GM18867 (cell line): ENCODE results near the gene UBL3.
A peak's percentile ranks its signal among the peaks of the same experiment; 100 is the strongest.

Experiments
- ATAC-seq: cut with Tn5 transposase; IDR thresholded peaks from one replicate; pipeline ENCODE4 v1.9.1; 2021; ENCODE audit warnings: mild to moderate bottlenecking, moderate library complexity; ENCODE audit not compliant: unreplicated experiment

The UBL3 gene, protein sequence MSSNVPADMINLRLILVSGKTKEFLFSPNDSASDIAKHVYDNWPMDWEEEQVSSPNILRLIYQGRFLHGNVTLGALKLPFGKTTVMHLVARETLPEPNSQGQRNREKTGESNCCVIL

DNA sequence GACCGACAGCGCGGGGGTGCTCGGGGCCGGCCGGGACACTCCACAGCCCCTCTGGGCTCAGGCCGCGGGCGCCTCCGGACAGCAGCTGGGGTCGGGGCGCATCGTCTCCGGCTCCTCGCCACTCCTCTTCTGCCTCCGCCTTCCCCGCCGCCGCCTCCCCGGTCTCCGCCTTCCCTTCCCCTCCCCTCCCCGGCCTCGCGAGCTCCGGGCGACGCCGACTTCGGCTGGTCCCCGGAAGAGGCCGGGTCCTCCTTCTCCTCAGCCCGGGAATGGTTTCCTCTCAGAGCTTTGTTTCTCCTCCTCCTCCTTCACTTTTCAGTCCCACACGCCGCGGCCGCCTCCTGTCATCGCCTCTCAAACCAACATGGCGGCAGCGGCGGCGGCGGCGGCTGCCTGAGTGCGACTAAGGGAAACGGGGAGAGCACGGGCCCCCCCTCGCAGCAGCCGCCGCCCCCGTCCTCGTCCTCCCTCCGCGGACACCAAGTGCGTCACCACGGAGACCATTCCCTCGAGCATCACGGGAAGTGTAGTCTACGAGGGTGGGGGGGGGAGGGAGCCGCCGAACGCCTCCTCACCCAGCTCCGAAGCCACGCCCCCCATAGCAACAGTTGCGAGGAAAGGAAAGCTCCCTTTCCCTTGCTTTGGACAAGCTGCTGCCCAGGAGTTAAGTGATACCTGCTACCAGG is at the start of gene UBL3:
Gene UBL3, minus strand, starts transcription at position 405 of the 686 bp plus-strand sequence. CDS start 1,079 bp downstream, outside the sequence.
- ATAC-seq = peak; percentile 91

DNA sequence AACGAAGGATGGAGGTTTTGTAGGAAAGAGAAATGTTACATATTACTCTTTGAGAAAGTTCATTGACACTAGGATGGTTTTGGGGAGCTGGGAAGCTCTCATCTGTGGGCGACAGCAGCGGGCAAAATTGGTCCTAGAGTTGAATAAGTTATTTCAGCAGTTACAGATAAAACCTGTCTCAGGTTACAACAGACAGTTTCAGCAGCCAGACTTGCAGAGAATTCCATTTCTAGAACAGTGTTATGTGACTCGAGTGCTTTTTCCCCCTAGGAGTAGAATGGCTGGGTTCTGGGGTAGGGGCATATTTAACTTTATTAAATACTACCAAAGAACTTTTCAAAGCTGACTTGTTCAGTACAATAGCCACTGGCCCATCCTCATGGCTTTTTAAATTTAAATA is 46.7 kb upstream of the UBL3 start:
- no peak for ATAC-seq

DNA sequence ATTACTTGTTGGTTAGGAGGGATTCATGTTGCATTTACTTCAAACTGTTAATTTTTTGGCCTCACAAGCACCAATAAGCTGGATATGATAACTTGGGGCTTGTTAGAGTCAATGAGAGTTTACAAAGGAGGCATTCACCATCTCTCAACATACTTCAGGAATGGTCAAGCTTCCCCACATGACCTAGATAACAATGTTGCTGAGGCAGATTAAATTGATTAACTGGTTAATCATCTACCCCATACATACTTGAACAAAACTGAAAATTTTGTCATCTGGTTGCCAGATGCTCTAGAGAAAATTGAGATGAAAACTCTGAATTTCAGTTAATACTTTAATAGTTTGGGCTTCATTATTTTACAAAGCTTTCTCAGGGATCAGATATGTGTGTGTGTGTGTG is 43.0 kb upstream of the UBL3 start:
- no peak for ATAC-seq

DNA sequence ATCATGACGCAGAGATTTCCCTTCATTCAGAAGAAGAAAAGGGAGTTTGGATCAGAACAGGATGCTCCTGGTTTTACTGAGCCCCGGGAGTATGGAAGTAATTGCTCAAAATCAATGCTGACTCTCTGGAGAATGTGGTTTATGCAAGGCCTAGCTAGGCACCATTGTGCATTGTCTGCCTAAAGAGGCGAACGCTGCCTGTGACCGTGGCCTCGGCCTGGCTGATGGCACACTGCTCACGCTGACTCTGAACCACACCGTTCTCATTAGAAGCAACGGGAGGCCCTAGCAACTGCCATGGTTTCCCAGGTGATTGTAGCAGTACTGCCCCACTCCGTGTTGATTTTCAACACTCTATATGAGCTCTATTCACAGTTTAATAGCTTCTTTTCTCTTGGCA is 41.7 kb upstream of the UBL3 start:
- no peak for ATAC-seq

DNA sequence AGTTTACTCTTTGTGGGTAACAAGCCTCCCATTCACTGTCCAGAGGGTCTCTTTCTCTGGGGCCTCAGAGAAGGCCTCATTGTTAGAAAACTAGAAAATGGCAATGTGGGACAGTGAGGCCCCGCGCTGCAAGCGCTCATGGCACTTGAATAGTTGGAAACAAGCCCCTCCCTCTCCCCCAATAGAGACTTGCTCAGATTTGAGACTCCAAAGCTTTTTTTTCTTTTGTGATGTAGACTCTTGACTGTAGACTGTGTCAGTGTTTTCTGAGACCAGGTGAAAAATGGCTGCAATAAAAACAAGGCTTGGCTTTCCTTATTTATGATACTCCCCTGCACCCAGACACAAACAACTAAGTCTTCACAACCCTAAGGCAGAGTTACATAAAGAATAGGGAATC is 38.7 kb upstream of the UBL3 start:
- ATAC-seq = no peak

DNA sequence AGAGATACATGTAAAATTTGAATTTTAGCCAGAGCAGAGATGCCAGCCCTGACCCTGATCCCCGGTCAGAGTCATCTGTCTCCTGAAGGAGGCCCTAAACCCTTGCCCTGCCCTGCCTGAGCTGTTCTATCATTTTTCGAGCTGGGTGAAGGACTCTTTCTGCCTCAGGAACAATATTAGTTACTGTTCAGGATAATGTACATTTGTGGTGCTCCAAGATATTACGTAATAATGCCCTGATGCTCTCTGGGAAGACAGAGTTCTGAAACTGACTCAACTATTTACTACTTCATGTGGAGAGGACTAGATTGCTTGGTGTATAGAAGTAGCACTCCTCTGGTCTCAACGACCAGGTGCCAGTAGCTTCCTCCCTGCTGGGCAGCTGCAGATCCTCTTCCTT is 37.9 kb upstream of the UBL3 start:
- ATAC-seq = no peak

DNA sequence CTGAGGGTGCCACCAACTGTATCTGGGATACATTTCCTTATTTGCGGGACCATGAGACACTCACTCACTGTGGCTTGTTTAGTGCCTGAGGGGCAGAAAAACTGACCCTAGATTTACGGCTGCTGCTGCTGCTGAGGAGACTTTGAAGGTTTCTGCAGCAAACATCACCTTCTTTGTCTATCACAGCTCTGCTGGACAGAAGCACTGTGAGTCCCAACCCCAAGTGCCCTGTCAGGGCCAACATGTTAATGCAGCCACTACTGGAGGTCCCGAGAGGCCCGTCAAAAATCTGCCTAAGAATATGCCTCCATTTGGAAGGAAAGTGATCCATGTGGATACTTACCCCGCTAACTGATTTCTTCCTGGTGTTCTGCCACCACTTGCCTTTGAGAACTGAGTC is 37.3 kb upstream of the UBL3 start:
- no peak for ATAC-seq

DNA sequence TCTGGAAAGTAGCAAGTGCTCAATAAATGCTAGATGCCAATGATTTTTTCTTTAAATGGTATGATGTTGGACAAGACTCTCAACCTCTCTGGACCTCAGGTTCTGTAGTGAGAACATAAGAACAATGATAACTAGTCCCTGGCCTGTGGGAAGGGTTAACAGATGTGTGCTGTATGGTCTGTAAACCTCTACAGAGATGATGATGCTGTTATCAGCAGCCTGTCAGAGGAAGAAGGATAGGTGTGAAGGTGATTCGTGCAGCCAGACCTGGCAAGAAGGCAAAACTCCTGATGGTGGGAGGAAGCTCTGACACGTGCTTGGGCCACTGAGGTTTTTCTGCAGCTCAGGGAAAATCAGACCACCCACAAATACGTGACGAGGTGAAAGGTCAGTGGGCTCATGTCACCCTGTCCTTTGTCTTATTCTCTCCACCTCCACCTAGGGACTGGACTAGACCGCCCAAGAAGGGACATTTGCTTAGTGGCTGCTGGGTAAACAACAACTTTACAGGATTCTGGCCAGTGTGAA is 36.7 kb upstream of the UBL3 start:
- ATAC-seq = no peak

DNA sequence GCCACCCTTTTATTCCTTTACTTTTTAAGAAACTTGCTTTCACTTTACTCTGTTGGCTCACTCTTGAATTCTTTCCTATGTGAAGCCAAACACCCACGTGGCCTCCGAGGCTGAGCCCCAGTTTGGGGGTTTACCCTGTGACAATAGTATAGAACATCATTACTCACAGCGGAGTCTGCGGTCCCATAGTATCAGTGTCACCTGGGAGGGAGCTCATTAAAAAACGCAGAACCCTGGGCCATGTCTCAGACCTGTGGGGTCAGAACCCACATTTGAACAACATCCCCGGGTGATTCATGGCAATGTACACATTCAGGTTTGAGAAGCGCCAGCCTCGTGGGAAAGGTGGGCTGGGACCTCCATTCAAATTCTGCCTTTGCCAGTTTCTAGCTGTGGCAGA is 36.0 kb upstream of the UBL3 start:
- ATAC-seq = no peak

DNA sequence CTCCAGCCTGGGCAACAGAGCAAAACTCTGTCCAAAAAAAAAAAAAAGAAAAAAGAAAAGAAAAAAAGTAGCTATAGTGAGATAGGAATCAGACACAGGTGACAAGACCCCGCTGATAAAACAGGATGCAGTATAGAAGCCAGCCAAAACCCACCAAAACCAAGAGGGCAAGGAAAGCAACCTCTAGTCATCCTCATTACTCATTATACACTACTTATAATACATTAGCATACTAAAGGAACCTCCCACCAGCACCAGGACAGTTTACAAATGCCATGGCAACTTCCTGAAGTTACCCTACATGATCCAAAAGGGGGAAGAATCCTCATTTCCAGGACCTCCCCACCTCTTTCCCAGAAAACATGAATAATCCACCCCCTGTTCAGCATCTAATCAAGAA is 35.6 kb upstream of the UBL3 start:
- no peak for ATAC-seq

DNA sequence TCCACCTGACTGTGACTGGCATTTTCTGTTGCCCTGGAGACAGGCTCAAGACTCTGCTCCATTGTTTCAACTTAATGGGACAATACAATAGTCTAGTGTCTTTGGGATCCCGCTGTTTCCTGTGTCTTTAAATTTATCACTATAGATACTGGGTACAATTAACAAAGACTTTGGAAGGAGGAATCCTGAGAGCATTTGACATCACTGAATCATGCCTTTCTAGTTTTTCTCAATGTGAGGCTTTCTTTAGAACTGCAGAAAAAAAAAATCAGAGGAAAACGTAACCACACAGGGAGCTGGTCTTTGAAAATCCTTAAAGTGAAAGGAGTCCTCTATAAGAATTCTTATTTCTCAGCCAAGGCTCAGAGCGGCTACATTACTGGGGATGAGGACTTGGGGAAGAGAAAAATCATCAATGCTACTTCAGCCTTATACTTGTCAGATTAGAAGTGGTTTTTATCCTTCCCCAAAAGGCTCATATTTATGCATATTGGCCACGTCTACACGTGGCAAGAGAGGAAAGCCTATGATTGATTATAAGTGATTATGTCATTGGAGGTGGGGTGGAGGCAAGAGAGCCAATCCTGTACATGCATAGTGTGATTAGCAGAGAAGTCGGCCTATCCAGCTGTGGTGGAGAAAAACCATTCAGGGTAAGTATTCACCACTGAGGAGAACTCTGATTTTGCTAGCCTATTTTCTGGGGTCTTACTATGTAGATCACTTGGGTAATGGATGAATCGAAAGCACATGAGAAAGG is 34.4 kb upstream of the UBL3 start:
- no peak for ATAC-seq

DNA sequence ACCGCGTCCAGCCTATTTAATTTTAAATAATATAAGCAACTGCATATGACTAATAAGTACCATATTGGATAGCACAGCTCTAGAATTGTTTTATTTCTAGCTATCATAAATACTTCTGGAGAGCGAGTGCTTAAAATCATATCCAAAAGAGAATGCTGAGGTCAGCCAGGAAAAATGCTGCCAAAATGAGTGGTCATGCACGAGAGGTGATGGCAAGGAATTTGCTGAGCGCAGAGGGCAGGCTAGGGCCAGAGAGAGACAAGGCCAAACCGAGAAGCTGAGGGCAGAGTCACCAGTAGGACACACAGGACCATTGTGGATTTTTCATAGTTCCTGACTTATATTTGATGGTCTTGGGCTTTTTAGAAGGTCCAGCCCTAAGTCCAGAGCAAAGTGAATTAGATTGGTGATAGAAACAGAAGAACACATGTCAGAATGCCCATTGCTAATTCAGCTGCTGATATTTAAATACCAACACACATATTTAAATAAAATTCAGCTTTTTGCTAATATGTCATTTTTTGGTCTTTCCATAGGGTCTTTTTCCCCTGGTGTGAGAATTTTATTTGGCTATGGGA is 33.6 kb upstream of the UBL3 start:
- ATAC-seq = no peak

DNA sequence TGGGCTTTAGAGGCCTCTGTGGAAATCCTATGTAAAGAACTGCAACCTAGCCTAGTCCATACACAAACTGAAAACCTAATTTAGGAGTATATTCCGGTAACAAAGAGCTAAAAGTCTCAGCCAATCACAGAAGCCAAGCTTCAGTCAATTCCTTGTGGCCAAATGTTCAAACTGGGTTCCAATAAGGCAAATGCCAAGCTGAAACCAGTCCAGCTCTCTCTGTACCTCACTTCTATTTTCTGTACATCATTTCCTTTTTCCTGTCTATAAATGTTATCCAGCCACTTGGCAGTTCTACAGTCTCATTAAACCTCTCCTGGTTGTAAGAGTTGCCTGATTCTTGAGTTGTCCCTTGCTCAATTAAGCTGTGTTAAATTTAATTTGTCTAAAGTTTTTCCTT is 31.7 kb upstream of the UBL3 start:
- no peak for ATAC-seq

DNA sequence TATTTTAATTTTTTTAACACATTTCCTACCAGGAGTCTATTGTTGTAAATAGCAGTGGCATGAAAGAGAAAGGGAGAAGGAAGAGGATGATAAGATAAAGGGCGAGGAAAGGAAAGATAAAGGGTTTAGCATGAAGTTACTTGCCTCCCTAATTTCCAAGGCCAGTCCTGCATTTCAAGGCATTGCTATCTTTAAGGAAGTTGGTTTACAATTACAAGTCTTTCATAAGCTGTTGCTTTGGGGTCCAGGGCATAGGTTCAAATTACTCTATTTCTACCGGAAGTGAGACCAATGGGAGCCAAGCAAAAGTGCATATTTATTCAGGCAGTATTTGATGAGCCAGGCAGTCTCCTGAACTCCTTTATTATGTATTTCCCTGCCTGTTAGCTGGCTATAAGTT is 27.7 kb upstream of the UBL3 start:
- no peak for ATAC-seq

DNA sequence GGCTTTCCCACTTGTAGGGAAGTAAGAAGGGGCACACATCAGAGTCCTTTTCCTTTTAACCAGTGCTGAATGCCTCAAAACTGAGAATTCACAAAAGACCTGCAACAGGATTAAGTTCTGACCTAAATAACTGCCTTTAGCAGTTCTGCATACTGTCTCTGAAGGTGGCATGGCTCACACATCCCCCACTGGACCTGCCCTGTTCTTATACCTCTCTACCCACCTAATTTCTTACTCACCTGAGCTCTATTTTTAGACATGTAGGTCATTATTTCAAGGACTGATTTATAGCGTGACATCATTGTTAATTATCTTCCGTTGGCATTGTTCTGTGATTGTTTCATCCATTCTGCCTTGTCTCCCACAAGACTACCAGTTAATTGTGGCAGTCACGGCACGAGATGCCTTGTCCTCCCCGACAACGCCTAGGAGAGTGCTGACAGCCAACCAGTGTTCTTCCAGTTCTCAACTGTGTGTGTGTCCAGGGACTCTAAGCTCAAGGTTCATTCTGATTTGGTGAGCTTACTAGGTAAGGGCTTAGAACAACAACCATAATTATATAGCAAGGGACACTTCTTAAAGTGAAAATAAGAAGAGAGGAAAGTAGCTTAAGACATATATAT is 27.1 kb upstream of the UBL3 start:
- ATAC-seq = no peak

DNA sequence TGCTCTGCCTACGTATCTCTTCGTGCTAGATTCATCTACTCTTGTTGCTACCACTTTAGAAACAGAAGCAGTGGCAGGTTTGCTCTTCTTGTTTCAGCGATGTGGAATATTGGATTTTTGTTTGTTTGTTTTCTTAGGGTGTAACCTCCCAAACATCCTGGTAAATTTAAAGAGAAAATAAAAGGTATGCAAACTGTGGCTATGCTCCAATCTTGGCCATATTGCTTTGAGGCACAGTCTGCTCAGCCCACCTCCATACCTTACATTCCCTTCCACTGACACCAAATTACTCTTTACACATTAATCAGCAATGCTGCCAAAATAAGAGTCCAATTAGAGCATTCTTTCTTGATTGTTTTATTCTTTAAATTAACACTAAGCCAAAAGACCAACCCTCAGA is 25.2 kb upstream of the UBL3 start:
- no peak for ATAC-seq

DNA sequence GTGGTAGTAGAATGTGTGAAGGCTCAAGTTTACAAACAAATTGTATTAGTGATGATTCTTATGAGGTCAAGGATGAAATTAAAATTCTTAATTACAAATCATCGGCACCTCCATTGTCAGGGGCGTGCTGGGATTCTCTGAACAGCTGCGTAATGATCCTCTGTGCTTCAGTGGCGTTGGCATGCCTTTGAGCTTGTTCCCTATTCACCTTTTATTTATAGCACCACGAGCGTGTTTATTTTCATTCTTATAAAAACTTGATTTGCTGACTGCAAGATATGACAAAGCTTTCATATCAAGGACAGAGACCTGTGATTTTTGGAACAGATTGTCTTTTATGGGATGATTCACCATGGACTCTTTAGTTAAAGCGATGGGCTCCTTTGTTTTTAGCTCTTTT is 18.2 kb upstream of the UBL3 start:
- no peak for ATAC-seq

DNA sequence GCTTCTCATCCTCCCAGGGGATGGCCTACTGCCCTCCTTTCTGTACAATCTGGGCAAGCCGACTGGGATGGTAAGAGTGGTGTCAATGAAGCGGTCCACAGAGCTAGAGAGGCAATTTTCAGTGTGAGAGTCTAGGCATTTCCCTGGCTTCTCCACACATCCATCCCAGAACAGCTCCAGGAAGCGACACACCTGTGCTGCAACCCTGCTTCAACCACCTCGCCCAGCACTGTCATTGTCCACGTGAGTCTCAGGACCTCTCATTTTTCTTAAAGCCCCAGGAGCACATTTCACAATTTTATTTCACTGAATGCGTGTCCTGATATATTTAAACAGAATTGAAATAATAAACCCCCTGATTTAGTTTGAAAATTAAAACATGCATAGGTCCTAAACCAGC is 15.5 kb upstream of the UBL3 start:
- no peak for ATAC-seq

DNA sequence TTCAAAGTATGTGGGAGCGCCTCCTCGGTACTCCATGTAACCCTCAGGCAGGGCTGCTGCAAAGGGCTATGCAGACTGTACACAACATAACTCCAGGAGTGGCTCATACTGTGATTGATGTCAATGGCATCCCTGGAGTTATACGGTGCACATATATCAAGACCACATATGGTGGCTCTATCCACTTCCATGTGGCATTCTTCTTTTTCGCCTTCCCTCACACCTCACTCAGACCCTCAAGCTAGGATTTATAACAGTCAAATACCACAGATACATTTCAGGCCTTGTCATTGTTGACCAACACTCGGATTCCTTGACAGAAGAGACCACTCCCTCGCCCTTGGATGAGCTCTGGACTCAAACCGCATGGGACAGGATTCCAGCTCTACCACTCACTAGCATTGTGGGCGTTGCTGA is 11.3 kb upstream of the UBL3 start:
- ATAC-seq = no peak

DNA sequence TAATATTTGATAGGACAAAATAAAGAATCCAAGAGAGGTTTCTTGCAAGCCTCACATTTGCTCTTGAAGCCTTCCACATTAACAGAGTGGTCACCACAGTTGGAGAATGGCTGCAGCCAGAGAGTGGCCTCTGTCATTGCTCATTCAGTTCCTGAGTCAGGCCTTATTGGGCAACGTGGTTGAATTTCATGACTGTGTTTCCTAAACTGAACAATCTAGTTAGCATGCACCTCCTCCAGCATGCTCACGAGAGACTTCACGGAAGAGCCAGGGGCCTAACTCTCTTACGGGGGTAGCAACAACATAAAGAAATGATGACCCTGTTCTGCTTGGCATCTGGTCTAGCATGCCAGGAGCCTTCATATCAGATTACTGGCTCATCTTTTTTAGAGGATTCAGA is 9.6 kb upstream of the UBL3 start:
- ATAC-seq = no peak

DNA sequence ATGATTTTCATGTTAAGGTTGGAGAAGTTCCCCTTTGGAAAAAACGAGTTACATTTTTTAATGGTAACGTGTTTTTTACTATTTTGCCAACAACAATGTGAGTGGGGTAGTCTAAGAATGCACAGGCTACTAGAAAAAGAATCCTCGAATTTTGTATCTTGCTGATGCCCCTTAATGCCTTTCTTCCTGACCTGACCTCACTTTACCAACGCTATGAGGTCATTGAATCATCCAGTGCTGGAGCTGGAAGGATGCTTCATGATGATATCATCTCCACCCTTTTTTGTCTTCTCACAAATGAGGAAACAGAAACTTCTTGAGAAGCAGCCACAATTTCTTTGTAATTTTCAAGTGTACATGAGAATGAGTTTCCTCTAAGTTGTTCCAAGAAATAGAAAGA is 8.2 kb upstream of the UBL3 start:
- ATAC-seq = no peak
